ENCODE results near the gene PAM. TPM values are rescaled to one million over a fixed set of nuclear protein-coding genes. Genes with fewer than 3 reads are reported as not detected.
A peak's percentile ranks its signal among the peaks of the same experiment; 100 is the strongest.
"Not testable (repeated sequence)": the region's sequence is repeated elsewhere in the genome, so short reads cannot be mapped to it uniquely, and the experiment has no call there.

The PAM gene
- total RNA-seq, 2 donors from 2014 or later = 76.8 to 171 TPM

GRCh38 chr5:103036601-103037000, 281.5 kb downstream of the PAM start:
- Histone ChIP-seq H3K27ac (no peak overlapping the region), H3K27me3 (replicated peaks; ENCODE audit: insufficient read depth) (no peaks in the 10 kb centered on the region), H3K4me3 (no peak overlapping the region), H3K4me1 (replicated peaks) (no peaks in the 10 kb centered on the region), H3K36me3 (no peaks in the 10 kb centered on the region), H3K9me3 (no peaks in the 10 kb centered on the region)
- DNase-seq (ENCODE audit: low spot score) = no peak
- WGBS = 86% methylated on average over 2 of the region's 2 CpGs
- no peak for TF ChIP-seq POLR2AphosphoS5 (IDR thresholded peaks at IDR 0.05)
- TF ChIP-seq CTCF (IDR thresholded peaks at IDR 0.05) = no peak
- no peak for TF ChIP-seq POLR2A (IDR thresholded peaks at IDR 0.05)
- intact Hi-C loops (cut with DNase I) = no loop called here

GRCh38 chr5:103037673-103038455, 282.8 kb downstream of the PAM start:
- Histone ChIP-seq H3K9me3 (no peaks in the 10 kb centered on the region), H3K4me1 (replicated peaks) (no peaks in the 10 kb centered on the region), H3K36me3 (no peaks in the 10 kb centered on the region), H3K27ac (no peak overlapping the region), H3K27me3 (replicated peaks; ENCODE audit: insufficient read depth) (no peaks in the 10 kb centered on the region), H3K4me3 (no peak overlapping the region)
- WGBS = 91% methylated on average over 4 of the region's 4 CpGs
- intact Hi-C loops (cut with DNase I) = no loop called here
- no peak for DNase-seq (ENCODE audit: low spot score)
- no peak for TF ChIP-seq POLR2A (IDR thresholded peaks at IDR 0.05)
- TF ChIP-seq CTCF (IDR thresholded peaks at IDR 0.05) = no peak
- TF ChIP-seq POLR2AphosphoS5 (IDR thresholded peaks at IDR 0.05) = no peak

GRCh38 chr5:103041071-103041676, 286.1 kb downstream of the PAM start:
- TF ChIP-seq CTCF (IDR thresholded peaks at IDR 0.05) (peak in 3 of 4 experiments; percentile 43 to 62 (median 53)), POLR2AphosphoS5 (IDR thresholded peaks at IDR 0.05) (no peak)
- Histone ChIP-seq H3K27ac (no peak overlapping the region), H3K27me3 (replicated peaks; ENCODE audit: insufficient read depth) (no peaks in the 10 kb centered on the region), H3K4me1 (replicated peaks) (no peaks in the 10 kb centered on the region), H3K9me3 (no peaks in the 10 kb centered on the region), H3K4me3 (no peak overlapping the region), H3K36me3 (no peaks in the 10 kb centered on the region)
- DNase-seq (ENCODE audit: low spot score) = no peak
- 37% methylated on average over 4 of the region's 4 CpGs for WGBS
- intact Hi-C loops (cut with DNase I) = loop anchor here (5.0 kb wide), 2 partner anchors 459 to 504 kb away; no protein-coding TSS in a partner anchor

- H3K27ac ChIP-seq; H3K9me3 ChIP-seq; DNase-seq (ENCODE audit: low spot score); H3K4me1 ChIP-seq (replicated peaks); H3K4me3 ChIP-seq; H3K36me3 ChIP-seq; H3K27me3 ChIP-seq (replicated peaks; ENCODE audit: insufficient read depth); intact Hi-C loops (cut with DNase I): not testable (repeated sequence)
- 93% methylated on average over 22 of the region's 22 CpGs for WGBS
Measured at GRCh38 chr5:103046706-103047105, 291.6 kb downstream of the PAM start.

- Histone ChIP-seq H3K27ac (no peak overlapping the region), H3K27me3 (replicated peaks; ENCODE audit: insufficient read depth) (no peaks in the 10 kb centered on the region), H3K36me3 (no peaks in the 10 kb centered on the region), H3K9me3 (no peaks in the 10 kb centered on the region), H3K4me3 (no peak overlapping the region), H3K4me1 (replicated peaks) (no peaks in the 10 kb centered on the region)
- intact Hi-C loops (cut with DNase I) = no loop called here
- no peak for DNase-seq (ENCODE audit: low spot score)
- WGBS = 85% methylated on average over 7 of the region's 7 CpGs
- TF ChIP-seq POLR2AphosphoS5 (IDR thresholded peaks at IDR 0.05) = no peak
- TF ChIP-seq POLR2A (IDR thresholded peaks at IDR 0.05) = no peak
- TF ChIP-seq CTCF (IDR thresholded peaks at IDR 0.05) = no peak
Measured at GRCh38 chr5:103057208-103058130, 302.4 kb downstream of the PAM start.

Data from prostate gland (tissue), 2 donors.